H9 (cell line): Measurements from ENCODE around the gene STMN3. TPM values are rescaled to one million over a fixed set of nuclear protein-coding genes. Genes with fewer than 3 reads are reported as not detected.
"Not testable (repeated sequence)": the region's sequence is repeated elsewhere in the genome, so short reads cannot be mapped to it uniquely, and the experiment has no call there.

ENCODE experiments used
- DNase-seq: peaks from one replicate; pipeline ENCODE4 v3.0.0-alpha.2; 2017
- H2AFZ ChIP-seq: one replicate; pipeline ENCODE4 v1.6.1; 2013; ENCODE audit warnings: mild to moderate bottlenecking, low read length, control low read depth, moderate library complexity
- H2AK5ac ChIP-seq: 2 replicates; pipeline ENCODE4 v1.6.1; 2013; ENCODE audit warnings: low read length, control low read depth, mixed read lengths; ENCODE audit not compliant: insufficient read length
- H2BK120ac ChIP-seq: one replicate; pipeline ENCODE4 v1.6.1; 2013; ENCODE audit warnings: low read depth, mild to moderate bottlenecking, low read length, control low read depth, inconsistent platforms; ENCODE audit not compliant: poor library complexity, severe bottlenecking
- H2BK12ac ChIP-seq: 2 replicates; pipeline ENCODE4 v1.6.1; 2013; ENCODE audit warnings: low read length, control low read depth, mixed read lengths, low read depth; ENCODE audit not compliant: insufficient read length
- H2BK15ac ChIP-seq: 2 replicates; pipeline ENCODE4 v1.6.1; 2013; ENCODE audit warnings: low read depth, low read length, control low read depth
- H2BK20ac ChIP-seq: one replicate; pipeline ENCODE4 v1.6.1; 2013; ENCODE audit warnings: low read depth, mild to moderate bottlenecking, low read length, control low read depth, inconsistent platforms; ENCODE audit not compliant: poor library complexity, severe bottlenecking
- H2BK5ac ChIP-seq: 2 replicates; pipeline ENCODE4 v1.6.1; 2013; ENCODE audit warnings: low read length, control low read depth, mixed read lengths; ENCODE audit not compliant: insufficient read length
- H3K14ac ChIP-seq: 2 replicates; pipeline ENCODE4 v1.6.1; 2013; ENCODE audit warnings: low read length, control low read depth; ENCODE audit not compliant: insufficient read depth
- H3K18ac ChIP-seq: 2 replicates; pipeline ENCODE4 v1.6.1; 2013; ENCODE audit warnings: low read depth, mild to moderate bottlenecking, mixed read lengths, low read length, control low read depth; ENCODE audit not compliant: insufficient read length
- H3K23ac ChIP-seq: 2 replicates; pipeline ENCODE4 v1.6.1; 2013; ENCODE audit warnings: low read length, control low read depth, mixed read lengths, low read depth; ENCODE audit not compliant: insufficient read length
- H3K23me2 ChIP-seq: 2 replicates; pipeline ENCODE4 v1.6.1; 2013; ENCODE audit warnings: low read depth, mild to moderate bottlenecking, mixed read lengths, low read length, control low read depth; ENCODE audit not compliant: insufficient read length, poor library complexity, severe bottlenecking
- H3K27ac ChIP-seq: 2 replicates; pipeline ENCODE4 v1.5.1; 2013; ENCODE audit warnings: low read length, control low read depth, mixed read lengths, low read depth; ENCODE audit not compliant: insufficient read length
- H3K27me3 ChIP-seq: 2 replicates; pipeline ENCODE4 v1.6.1; 2013; ENCODE audit warnings: low read length, control low read depth, inconsistent platforms; ENCODE audit not compliant: insufficient read depth
- H3K4ac ChIP-seq: 2 replicates; pipeline ENCODE4 v1.6.1; 2013; ENCODE audit warnings: low read depth, mild to moderate bottlenecking, control low read depth, inconsistent platforms, low read length, moderate library complexity
- H3K4me1 ChIP-seq: 2 replicates; pipeline ENCODE4 v1.6.1; 2013; ENCODE audit warnings: low read length, control low read depth, inconsistent platforms; ENCODE audit not compliant: insufficient read depth
- H3K4me2 ChIP-seq: 2 replicates; pipeline ENCODE4 v1.6.1; 2013; ENCODE audit warnings: low read length, control low read depth, mixed read lengths; ENCODE audit not compliant: insufficient read length, insufficient read depth
- H3K56ac ChIP-seq: 2 replicates; pipeline ENCODE4 v1.6.1; 2013; ENCODE audit warnings: low read depth, mild to moderate bottlenecking, mixed read lengths, low read length, control low read depth; ENCODE audit not compliant: insufficient read length
- H3K79me1 ChIP-seq: 2 replicates; pipeline ENCODE4 v1.6.1; 2013; ENCODE audit warnings: low read depth, mild to moderate bottlenecking, moderate library complexity, low read length, control low read depth, inconsistent platforms; ENCODE audit not compliant: insufficient read depth, poor library complexity, severe bottlenecking
- H3K79me2 ChIP-seq: 2 replicates; pipeline ENCODE4 v1.6.1; 2013; ENCODE audit warnings: low read length, control low read depth, inconsistent platforms; ENCODE audit not compliant: insufficient read depth
- H3K9ac ChIP-seq: 2 replicates; pipeline ENCODE4 v1.6.1; 2013; ENCODE audit warnings: low read length, control low read depth, mixed read lengths; ENCODE audit not compliant: insufficient read length; ENCODE audit errors: extremely low read depth
- H3K9me3 ChIP-seq: one replicate; pipeline ENCODE4 v1.6.1; 2013; ENCODE audit warnings: low read depth, low read length, inconsistent platforms; ENCODE audit not compliant: control insufficient read depth
- H3T11ph ChIP-seq: one replicate; pipeline ENCODE4 v1.6.1; 2013; ENCODE audit warnings: mild to moderate bottlenecking, low read length, control low read depth, inconsistent platforms
- H4K20me1 ChIP-seq: one replicate; pipeline ENCODE4 v1.6.1; 2013; ENCODE audit not compliant: control insufficient read depth, insufficient read length, insufficient read depth
- H4K5ac ChIP-seq: 2 replicates; pipeline ENCODE4 v1.6.1; 2013; ENCODE audit warnings: low read depth, mild to moderate bottlenecking, mixed read lengths, low read length, control low read depth; ENCODE audit not compliant: insufficient read length
- H4K8ac ChIP-seq: replicated peaks from 2 replicates; pipeline ENCODE4 v1.6.1; 2013; ENCODE audit warnings: low read length, control low read depth, mixed read lengths, low read depth; ENCODE audit not compliant: insufficient read length
- H4K91ac ChIP-seq: 2 replicates; pipeline ENCODE4 v1.6.1; 2013; ENCODE audit warnings: low read depth, mild to moderate bottlenecking, moderate library complexity, mixed read lengths, low read length, control low read depth; ENCODE audit not compliant: insufficient read length
- H3K27ac Mint-ChIP-seq, 3 experiments: 2 replicates in 2 of 3; 3 replicates in 1 of 3; pipeline ENCODE4 v1.8.0; 2020 to 2021; ENCODE audit warnings: mixed read lengths in 3 of 3, mild to moderate bottlenecking in 1 of 3, moderate library complexity in 1 of 3
- H3K27me3 Mint-ChIP-seq: 2 replicates; pipeline ENCODE4 v1.8.0; 2021; ENCODE audit warnings: low read depth, mild to moderate bottlenecking, moderate library complexity, mixed read lengths
- H3K36me3 Mint-ChIP-seq, 3 experiments: 2 replicates in 2 of 3; 3 replicates in 1 of 3; pipeline ENCODE4 v1.8.0; 2020 to 2021; ENCODE audit warnings: low read depth in 3 of 3, mixed read lengths in 3 of 3; ENCODE audit not compliant: insufficient read depth in 1 of 3
- H3K4me1 Mint-ChIP-seq, 2 experiments: 2 replicates each; pipeline ENCODE4 v1.8.0; 2020; ENCODE audit warnings: mixed read lengths in 2 of 2
- H3K4me3 Mint-ChIP-seq, 2 experiments: 2 replicates in 1 of 2; 3 replicates in 1 of 2; pipeline ENCODE4 v1.8.0; 2020 to 2021; ENCODE audit warnings: mild to moderate bottlenecking in 2 of 2, mixed read lengths in 2 of 2, moderate library complexity in 1 of 2
- H3K9me3 Mint-ChIP-seq, 2 experiments: 2 replicates in 1 of 2; 3 replicates in 1 of 2; pipeline ENCODE4 v1.8.0; 2020; ENCODE audit warnings: mild to moderate bottlenecking in 2 of 2, mixed read lengths in 2 of 2, moderate library complexity in 1 of 2
- WGBS: extraction: QIAGEN DNeasy Blood & Tissue Kit; methylation state at CpG from one replicate; pipeline ENCODE4 v1.1.7; 2013; ENCODE audit warnings: missing lambda C conversion rate, low lambda C conversion rate, mixed read lengths; ENCODE audit not compliant: insufficient read length; ENCODE audit errors: extremely low coverage; 5-methylcytosine and 5-hydroxymethylcytosine counted together
- total RNA-seq: library from RNA; stranded (reverse); gene quantifications from 2 replicates; pipeline ENCODE4 v1.2.1, GENCODE V29; 2021
- TF ChIP-seq, protein P1 (sequence below): fragments of 200-600 bp; sonication (generic); conservative IDR thresholded peaks from 3 replicates; pipeline ENCODE4 v1.8.0; 2021; ENCODE audit warnings: antibody characterized with exemption, mild to moderate bottlenecking

Gene STMN3
- total RNA-seq, 1 experiment from 2014 or later: 54.0 TPM

DNA sequence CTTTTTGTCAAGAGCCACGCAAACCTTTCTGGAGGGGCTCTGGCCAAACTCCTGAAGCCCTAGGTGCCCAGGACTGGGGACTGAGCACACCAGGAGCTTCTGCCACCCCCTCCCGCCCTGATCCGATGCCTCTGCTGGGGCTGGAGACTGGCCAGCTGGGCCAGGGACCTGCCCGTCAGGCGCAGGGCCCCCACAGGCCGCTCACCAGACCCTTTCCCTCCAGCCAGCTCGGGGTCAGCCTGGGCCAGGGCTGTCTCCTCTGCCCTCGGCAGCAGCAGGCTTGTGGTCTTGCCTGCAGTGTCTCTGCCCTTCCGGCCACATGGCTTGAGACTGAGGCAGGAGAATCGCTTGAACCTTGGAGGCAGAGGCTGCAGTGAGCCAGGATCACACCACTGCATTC lies 19.4 kb upstream of the STMN3 start:
- TF ChIP-seq, protein P1, sequence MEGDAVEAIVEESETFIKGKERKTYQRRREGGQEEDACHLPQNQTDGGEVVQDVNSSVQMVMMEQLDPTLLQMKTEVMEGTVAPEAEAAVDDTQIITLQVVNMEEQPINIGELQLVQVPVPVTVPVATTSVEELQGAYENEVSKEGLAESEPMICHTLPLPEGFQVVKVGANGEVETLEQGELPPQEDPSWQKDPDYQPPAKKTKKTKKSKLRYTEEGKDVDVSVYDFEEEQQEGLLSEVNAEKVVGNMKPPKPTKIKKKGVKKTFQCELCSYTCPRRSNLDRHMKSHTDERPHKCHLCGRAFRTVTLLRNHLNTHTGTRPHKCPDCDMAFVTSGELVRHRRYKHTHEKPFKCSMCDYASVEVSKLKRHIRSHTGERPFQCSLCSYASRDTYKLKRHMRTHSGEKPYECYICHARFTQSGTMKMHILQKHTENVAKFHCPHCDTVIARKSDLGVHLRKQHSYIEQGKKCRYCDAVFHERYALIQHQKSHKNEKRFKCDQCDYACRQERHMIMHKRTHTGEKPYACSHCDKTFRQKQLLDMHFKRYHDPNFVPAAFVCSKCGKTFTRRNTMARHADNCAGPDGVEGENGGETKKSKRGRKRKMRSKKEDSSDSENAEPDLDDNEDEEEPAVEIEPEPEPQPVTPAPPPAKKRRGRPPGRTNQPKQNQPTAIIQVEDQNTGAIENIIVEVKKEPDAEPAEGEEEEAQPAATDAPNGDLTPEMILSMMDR: no peak

DNA sequence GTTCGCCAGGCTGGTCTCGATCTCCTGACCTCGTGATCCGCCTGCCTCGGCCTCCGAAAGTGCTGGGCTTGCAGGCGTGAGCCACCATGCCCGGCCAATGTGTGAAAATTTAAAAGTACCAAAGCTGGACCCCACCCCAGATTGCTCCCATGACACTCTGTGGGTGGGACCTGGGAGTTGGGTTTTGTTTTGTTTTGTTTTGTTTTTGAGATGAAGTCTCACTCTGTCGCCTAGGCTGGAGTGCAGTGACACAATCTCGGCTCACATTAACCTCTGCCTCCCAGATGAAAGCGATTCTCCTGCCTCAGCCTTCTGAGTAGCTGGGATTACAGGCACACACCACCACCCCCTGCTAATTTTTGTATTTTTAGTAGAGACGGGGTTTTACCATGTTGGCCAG lies 18.5 kb upstream of the STMN3 start:
- not testable (repeated sequence) for H2AFZ ChIP-seq, H2BK120ac ChIP-seq
- no CpG with 5 or more reads among the region's 12 CpGs for WGBS

More for the DNA sequence above, 19.4 kb upstream of the STMN3 start:
- Histone ChIP-seq H2BK5ac (no peak overlapping the region), H3K79me2 (no peaks in the 10 kb centered on the region), H3T11ph (no peak overlapping the region), H3K27me3 (no peaks in the 10 kb centered on the region), H3K79me1 (no peaks in the 10 kb centered on the region), H4K8ac (no peak overlapping the region), H3K27ac (no peak overlapping the region), H3K9me3 (no peaks in the 10 kb centered on the region), H3K18ac (no peak overlapping the region), H4K91ac (no peak overlapping the region), H3K56ac (no peak overlapping the region), H2BK20ac (no peak overlapping the region), H2AFZ (no peak overlapping the region), H4K20me1 (no peaks in the 10 kb centered on the region), H2BK15ac (no peak overlapping the region), H3K4me1 (no peaks in the 10 kb centered on the region), H3K23me2 (no peaks in the 10 kb centered on the region), H2BK12ac (no peak overlapping the region), H3K9ac (no peak overlapping the region), H3K23ac (no peak overlapping the region), H2BK120ac (no peak overlapping the region), H4K5ac (no peak overlapping the region), H3K4ac (no peak overlapping the region), H3K4me2 (no peak overlapping the region), H3K14ac (no peak overlapping the region), H2AK5ac (no peak overlapping the region)
- Mint-ChIP-seq H3K4me1 (no peaks in the 10 kb centered on the region), H3K4me3 (no peak overlapping the region), H3K36me3 (peaks cover 19 to 50% (median 41%) of the 10 kb centered on the region in 3 experiments; a peak in 6 of 7 replicates), H3K27me3 (no peaks in the 10 kb centered on the region), H3K9me3 (no peaks in the 10 kb centered on the region), H3K27ac (no peak overlapping the region; a peak in 1 of 7 replicates)
- no CpG with 5 or more reads among the region's 10 CpGs for WGBS
- no peak for DNase-seq

More for the DNA sequence above, 18.5 kb upstream of the STMN3 start:
- not testable (repeated sequence) for DNase-seq, H3K9ac ChIP-seq, H3K56ac ChIP-seq, H3K79me1 ChIP-seq, H3K4me1 Mint-ChIP-seq, H4K91ac ChIP-seq, H3K9me3 ChIP-seq, H3K23me2 ChIP-seq, H2BK20ac ChIP-seq, H3K9me3 Mint-ChIP-seq, H3K4ac ChIP-seq, H3K27me3 Mint-ChIP-seq, H2BK15ac ChIP-seq, H3K23ac ChIP-seq, H3K4me2 ChIP-seq, H4K5ac ChIP-seq, H3K14ac ChIP-seq, H3K79me2 ChIP-seq, H3K27ac Mint-ChIP-seq, H4K8ac ChIP-seq, H2BK5ac ChIP-seq, H3T11ph ChIP-seq, H3K27ac ChIP-seq, H2AK5ac ChIP-seq, H3K18ac ChIP-seq, H3K27me3 ChIP-seq, H2BK12ac ChIP-seq, H4K20me1 ChIP-seq, H3K4me3 Mint-ChIP-seq, H3K4me1 ChIP-seq
- H3K36me3 Mint-ChIP-seq: peaks cover 17 to 55% (median 43%) of the 10 kb centered on the region in 3 experiments; a peak in 6 of 7 replicates
